ENCODE data around the gene DNAAF5.

DNA sequence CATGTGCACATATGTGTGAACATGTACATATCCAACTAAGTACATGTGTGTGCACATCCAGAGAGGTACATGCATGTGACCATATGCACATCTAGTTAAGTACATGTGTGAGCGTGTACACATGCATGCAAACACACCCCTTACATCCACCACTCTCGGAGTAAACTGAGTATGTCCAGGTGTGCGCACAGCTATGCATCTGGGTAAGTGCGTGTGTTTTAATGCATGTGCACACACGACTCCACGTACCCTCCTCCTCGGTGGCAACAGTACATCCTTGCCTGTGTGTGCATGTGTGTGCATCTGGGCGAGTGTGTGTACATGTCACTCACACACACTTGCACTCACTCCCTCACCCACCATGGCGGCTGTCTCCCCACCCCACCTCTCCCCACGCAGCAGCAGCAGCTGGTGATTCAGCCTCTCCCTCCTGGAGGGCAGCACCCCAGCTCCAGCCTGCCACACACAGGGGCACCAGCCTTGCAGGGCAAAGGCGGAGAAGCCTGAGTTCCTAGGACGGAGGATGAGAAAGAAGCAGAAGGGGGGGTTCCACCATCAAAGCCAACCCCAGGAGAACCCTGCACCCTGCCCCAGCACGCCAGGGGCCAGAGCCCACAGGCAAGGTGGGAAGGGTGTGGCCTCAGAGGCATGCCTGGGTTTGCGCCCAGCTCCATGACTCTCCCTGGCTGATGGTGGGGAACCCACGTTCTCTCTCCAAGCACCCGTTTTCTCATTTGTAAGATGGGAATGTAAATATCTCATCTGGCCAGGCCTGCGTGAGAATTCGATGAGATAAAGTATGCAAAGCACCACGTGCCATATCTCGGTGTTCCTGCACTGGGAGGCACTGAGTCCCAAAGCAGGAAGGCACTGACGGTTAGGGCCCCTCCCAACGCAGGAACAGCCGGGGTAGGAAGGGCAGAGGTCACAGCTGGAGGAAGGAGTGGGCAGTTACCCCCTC, 27.7 kb upstream of the DNAAF5 start:
- TF ChIP-seq, protein P1, sequence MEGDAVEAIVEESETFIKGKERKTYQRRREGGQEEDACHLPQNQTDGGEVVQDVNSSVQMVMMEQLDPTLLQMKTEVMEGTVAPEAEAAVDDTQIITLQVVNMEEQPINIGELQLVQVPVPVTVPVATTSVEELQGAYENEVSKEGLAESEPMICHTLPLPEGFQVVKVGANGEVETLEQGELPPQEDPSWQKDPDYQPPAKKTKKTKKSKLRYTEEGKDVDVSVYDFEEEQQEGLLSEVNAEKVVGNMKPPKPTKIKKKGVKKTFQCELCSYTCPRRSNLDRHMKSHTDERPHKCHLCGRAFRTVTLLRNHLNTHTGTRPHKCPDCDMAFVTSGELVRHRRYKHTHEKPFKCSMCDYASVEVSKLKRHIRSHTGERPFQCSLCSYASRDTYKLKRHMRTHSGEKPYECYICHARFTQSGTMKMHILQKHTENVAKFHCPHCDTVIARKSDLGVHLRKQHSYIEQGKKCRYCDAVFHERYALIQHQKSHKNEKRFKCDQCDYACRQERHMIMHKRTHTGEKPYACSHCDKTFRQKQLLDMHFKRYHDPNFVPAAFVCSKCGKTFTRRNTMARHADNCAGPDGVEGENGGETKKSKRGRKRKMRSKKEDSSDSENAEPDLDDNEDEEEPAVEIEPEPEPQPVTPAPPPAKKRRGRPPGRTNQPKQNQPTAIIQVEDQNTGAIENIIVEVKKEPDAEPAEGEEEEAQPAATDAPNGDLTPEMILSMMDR (conservative IDR thresholded peaks at IDR 0.05 in 1 of 2, IDR thresholded peaks at IDR 0.05 in 1 of 2; ENCODE audit: low read depth in 1 of 2, low read length in 2 of 2): no peak
- TF ChIP-seq EZH2 (IDR thresholded peaks at IDR 0.05; ENCODE audit: low read length, missing control alignments): no peak

Data from fibroblast of lung (primary cell).